Nephron (organoid): Measurements from ENCODE around the gene COG5.

Experiments
- H3K27ac Mint-ChIP-seq, 3 experiments: 2 replicates each; pipeline ENCODE4 v1.8.0; 2020; ENCODE audit warnings: mixed read lengths in 3 of 3, mild to moderate bottlenecking in 2 of 3, moderate library complexity in 1 of 3
- H3K27me3 Mint-ChIP-seq: 2 replicates; pipeline ENCODE4 v1.8.0; 2021; ENCODE audit warnings: low read depth, mild to moderate bottlenecking, moderate library complexity, mixed read lengths
- H3K36me3 Mint-ChIP-seq: 2 replicates; pipeline ENCODE4 v1.8.0; 2020; ENCODE audit warnings: low read depth, mixed read lengths
- H3K4me1 Mint-ChIP-seq: 2 replicates; pipeline ENCODE4 v1.8.0; 2020; ENCODE audit warnings: mixed read lengths
- H3K4me3 Mint-ChIP-seq, 3 experiments: 2 replicates each; pipeline ENCODE4 v1.8.0; 2020; ENCODE audit warnings: mild to moderate bottlenecking in 3 of 3, mixed read lengths in 3 of 3, moderate library complexity in 2 of 3
- H3K9me3 Mint-ChIP-seq: 2 replicates; pipeline ENCODE4 v1.8.0; 2020; ENCODE audit warnings: mixed read lengths
- TF ChIP-seq, protein P1 (sequence below), 3 experiments: fragments of 200-600 bp; sonication (generic); IDR thresholded peaks; one replicate each; pipeline ENCODE4 v1.5.0; 2021; ENCODE audit warnings: antibody characterized with exemption in 3 of 3; ENCODE audit not compliant: unreplicated experiment in 3 of 3

COG5 gene

DNA sequence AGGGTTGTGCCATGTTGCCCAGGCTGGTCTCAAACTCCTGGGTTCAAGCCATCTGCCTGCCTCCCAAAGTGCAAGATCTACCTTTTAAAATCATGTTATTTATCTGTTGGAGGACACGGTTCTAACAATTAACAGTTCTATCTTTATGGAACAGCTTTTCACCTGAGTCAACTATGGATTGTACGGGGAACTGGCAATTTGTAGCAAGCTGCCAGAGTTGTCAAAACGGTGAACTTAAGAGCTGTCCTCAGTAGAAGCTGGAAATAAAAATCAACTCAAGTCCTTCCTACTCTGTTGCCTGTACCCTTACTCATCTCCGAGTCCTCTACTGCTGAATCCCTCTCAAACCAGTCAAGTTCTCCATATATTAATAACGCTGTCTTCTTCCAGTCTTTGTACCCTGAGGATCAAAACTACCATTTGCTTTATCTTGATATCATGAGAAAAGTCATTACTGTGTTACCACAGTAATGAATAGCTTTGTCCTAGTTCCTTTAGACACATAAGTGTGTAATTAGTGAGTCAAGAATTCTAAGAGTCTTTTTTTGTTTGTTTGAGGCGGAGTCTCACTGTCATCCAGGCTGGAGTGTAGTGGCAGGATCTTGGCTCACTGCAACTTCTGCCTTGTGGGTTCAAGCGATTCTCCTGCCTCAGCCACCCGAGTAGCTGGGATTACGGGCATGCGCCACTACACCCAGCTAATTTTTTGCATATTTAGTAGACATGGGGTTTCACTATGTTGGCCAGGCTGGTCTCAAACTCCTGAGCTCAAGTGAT is 366.7 kb downstream of the COG5 start:
- H3K27ac Mint-ChIP-seq: no peak overlapping the region
- H3K4me1 Mint-ChIP-seq: no peaks in the 10 kb centered on the region
- H3K36me3 Mint-ChIP-seq: peaks cover 63% of the 10 kb centered on the region
- no peaks in the 10 kb centered on the region for H3K9me3 Mint-ChIP-seq
- TF ChIP-seq, protein P1, sequence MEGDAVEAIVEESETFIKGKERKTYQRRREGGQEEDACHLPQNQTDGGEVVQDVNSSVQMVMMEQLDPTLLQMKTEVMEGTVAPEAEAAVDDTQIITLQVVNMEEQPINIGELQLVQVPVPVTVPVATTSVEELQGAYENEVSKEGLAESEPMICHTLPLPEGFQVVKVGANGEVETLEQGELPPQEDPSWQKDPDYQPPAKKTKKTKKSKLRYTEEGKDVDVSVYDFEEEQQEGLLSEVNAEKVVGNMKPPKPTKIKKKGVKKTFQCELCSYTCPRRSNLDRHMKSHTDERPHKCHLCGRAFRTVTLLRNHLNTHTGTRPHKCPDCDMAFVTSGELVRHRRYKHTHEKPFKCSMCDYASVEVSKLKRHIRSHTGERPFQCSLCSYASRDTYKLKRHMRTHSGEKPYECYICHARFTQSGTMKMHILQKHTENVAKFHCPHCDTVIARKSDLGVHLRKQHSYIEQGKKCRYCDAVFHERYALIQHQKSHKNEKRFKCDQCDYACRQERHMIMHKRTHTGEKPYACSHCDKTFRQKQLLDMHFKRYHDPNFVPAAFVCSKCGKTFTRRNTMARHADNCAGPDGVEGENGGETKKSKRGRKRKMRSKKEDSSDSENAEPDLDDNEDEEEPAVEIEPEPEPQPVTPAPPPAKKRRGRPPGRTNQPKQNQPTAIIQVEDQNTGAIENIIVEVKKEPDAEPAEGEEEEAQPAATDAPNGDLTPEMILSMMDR (IDR thresholded peaks at IDR 0.05; ENCODE audit: unreplicated experiment in 3 of 3): no peak
- H3K4me3 Mint-ChIP-seq: no peak overlapping the region
- no peaks in the 10 kb centered on the region for H3K27me3 Mint-ChIP-seq

DNA sequence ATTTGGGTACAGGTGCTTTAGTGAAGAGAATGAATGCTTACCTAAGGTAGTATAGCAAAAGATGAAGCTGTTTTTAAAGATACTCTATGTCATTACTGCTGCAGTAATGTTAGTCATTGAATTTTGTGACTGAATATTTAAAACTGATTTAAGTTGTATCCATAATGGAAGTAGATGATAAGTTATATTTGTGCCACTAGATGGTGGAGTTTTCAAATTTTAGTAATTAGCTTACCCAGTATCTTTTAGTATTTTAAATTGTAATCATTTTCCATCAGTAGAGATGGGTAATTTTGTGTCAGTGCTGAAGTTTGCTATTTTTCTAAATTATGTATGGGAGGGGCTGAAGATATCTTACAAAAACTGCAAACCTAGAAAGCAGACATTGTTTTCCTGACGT is 369.7 kb downstream of the COG5 start:
- Mint-ChIP-seq H3K4me3 (no peak overlapping the region), H3K27me3 (no peaks in the 10 kb centered on the region), H3K9me3 (no peaks in the 10 kb centered on the region), H3K36me3 (peaks cover 59% of the 10 kb centered on the region), H3K4me1 (no peaks in the 10 kb centered on the region), H3K27ac (no peak overlapping the region)
- TF ChIP-seq, protein P1 (IDR thresholded peaks at IDR 0.05; ENCODE audit: unreplicated experiment in 3 of 3): no peak

DNA sequence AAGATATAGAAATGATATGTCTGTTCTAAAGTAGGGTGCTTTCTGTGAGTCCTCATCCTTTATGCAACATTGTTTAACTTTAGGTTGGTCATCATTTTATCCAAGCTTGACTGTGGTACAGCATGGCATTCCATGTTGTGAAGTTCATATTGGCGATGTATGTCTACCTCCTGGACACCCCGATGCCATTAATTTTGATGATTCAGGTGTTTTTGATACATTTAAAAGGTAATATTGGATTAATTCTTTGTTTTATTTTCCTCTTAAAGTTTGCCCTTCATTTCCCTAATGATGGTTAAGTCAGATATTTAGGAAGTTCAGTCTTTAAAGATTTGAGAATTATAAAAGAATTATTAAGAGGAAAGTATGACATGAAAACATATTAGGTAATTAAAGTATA is 373.6 kb downstream of the COG5 start:
- no peak overlapping the region for H3K4me3 Mint-ChIP-seq
- H3K36me3 Mint-ChIP-seq: peaks cover 73% of the 10 kb centered on the region
- peaks cover 4% of the 10 kb centered on the region for H3K4me1 Mint-ChIP-seq
- H3K9me3 Mint-ChIP-seq: no peaks in the 10 kb centered on the region
- no peak overlapping the region for H3K27ac Mint-ChIP-seq
- TF ChIP-seq, protein P1 (IDR thresholded peaks at IDR 0.05; ENCODE audit: unreplicated experiment in 3 of 3): no peak
- H3K27me3 Mint-ChIP-seq: no peaks in the 10 kb centered on the region

DNA sequence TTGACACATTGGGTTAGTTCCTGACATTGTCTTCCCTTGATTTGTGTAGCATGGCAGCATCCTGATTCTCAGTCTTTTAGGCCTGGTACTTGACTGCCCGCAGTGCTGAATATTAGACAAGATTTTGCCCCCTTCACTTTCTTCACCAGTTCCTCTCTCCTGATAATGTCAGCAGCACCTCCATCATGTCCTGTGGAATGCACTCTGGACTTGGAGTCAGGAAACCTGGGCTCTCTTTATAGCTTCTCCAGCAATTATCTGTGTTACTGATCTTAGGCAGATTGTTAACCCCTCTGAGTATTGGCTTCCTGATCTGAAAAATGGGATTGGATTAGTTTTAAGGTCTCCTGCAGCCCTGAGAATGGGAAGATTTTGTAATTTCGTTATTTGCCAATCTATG is 375.9 kb downstream of the COG5 start:
- H3K4me1 Mint-ChIP-seq: peaks cover 4% of the 10 kb centered on the region
- H3K36me3 Mint-ChIP-seq: peaks cover 83% of the 10 kb centered on the region
- TF ChIP-seq, protein P1 (IDR thresholded peaks at IDR 0.05; ENCODE audit: unreplicated experiment in 3 of 3): no peak
- no peak overlapping the region for H3K27ac Mint-ChIP-seq
- H3K9me3 Mint-ChIP-seq: no peaks in the 10 kb centered on the region
- H3K4me3 Mint-ChIP-seq: no peak overlapping the region
- no peaks in the 10 kb centered on the region for H3K27me3 Mint-ChIP-seq

DNA sequence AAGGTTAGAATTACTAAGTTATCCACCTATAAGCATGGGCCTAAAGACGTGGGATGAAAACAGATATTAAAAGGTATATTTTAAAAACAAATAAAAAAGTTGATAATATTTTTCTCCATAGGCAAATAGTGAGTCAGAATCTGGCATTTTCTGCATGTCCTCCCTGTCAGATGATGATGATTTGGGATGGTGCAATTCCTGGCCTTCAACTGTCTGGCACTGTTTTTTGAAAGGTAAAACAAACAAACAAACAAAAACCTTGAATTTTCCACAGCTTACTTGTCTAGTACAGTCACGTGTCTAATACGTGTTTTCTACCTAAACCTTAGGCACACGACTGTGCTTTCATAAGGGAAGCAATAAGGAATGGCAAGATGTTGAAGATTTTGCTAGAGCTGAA is 377.5 kb downstream of the COG5 start:
- Mint-ChIP-seq H3K36me3 (peaks cover 75% of the 10 kb centered on the region), H3K27ac (no peak overlapping the region), H3K9me3 (no peaks in the 10 kb centered on the region), H3K4me1 (peaks cover 4% of the 10 kb centered on the region), H3K4me3 (no peak overlapping the region), H3K27me3 (no peaks in the 10 kb centered on the region)
- TF ChIP-seq, protein P1 (IDR thresholded peaks at IDR 0.05; ENCODE audit: unreplicated experiment in 3 of 3): no peak

DNA sequence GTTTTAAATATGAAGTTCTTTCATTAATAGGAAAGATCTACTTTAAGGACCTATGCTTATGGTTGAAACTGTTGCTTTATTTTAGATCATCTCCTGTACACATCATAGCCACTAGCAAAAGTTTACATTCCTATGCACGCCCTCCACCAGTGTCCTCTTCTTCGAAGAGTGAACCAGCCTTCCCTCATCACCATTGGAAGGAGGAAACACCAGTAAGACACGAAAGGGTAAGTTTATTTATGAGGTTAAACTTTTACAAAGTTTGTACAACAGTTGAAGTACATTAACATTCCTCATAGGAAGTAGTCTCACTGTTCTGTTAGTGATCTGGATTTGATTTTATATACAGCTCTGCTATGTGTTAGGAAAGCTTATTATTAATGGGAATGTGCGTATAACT is 378.0 kb downstream of the COG5 start:
- Mint-ChIP-seq H3K4me1 (peaks cover 9% of the 10 kb centered on the region), H3K36me3 (peaks cover 79% of the 10 kb centered on the region), H3K4me3 (no peak overlapping the region), H3K27me3 (no peaks in the 10 kb centered on the region), H3K27ac (peak overlapping the region in 2 of 3 experiments; percentile 22 to 59), H3K9me3 (no peaks in the 10 kb centered on the region)
- TF ChIP-seq, protein P1 (IDR thresholded peaks at IDR 0.05; ENCODE audit: unreplicated experiment in 3 of 3): no peak
